ENCODE measurements around the gene LRP1B.

The LRP1B gene

DNA sequence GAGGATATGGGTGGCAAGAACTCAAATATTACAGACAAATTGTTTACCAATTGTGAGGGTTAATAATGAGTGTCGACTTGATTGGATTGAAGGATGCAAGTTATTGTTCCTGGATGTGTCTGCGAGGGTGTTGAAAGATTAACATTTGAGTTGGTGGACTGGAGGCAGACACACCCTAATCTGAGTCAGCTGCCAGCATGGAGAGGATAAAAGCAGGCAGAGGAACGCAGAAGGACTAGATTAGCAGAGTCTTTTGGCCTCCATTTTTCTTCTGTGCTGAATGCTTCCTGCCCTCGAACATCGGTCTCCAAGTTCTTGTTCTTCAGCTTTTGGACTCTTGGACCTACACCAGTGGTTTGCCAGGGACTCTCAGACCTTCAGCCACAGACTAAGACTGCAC lies 1503.7 kb downstream of the LRP1B start:
- H3K9me3 ChIP-seq = no peaks in the 10 kb centered on the region
- no peaks in the 10 kb centered on the region for H3K4me1 ChIP-seq (ENCODE audit: control insufficient read depth in 1 of 2, insufficient read depth in 1 of 2, low read depth in 1 of 2, low read length in 1 of 2)
- no peaks in the 10 kb centered on the region for H3K36me3 ChIP-seq
- TF ChIP-seq, protein P1, sequence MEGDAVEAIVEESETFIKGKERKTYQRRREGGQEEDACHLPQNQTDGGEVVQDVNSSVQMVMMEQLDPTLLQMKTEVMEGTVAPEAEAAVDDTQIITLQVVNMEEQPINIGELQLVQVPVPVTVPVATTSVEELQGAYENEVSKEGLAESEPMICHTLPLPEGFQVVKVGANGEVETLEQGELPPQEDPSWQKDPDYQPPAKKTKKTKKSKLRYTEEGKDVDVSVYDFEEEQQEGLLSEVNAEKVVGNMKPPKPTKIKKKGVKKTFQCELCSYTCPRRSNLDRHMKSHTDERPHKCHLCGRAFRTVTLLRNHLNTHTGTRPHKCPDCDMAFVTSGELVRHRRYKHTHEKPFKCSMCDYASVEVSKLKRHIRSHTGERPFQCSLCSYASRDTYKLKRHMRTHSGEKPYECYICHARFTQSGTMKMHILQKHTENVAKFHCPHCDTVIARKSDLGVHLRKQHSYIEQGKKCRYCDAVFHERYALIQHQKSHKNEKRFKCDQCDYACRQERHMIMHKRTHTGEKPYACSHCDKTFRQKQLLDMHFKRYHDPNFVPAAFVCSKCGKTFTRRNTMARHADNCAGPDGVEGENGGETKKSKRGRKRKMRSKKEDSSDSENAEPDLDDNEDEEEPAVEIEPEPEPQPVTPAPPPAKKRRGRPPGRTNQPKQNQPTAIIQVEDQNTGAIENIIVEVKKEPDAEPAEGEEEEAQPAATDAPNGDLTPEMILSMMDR (IDR thresholded peaks at IDR 0.05) = no peak
- H3K27ac ChIP-seq = no peak overlapping the region
- H3K4me3 ChIP-seq (ENCODE audit: low read depth in 1 of 2, low read length in 1 of 2) = no peak overlapping the region
- H3K27me3 ChIP-seq = no peaks in the 10 kb centered on the region

DNA sequence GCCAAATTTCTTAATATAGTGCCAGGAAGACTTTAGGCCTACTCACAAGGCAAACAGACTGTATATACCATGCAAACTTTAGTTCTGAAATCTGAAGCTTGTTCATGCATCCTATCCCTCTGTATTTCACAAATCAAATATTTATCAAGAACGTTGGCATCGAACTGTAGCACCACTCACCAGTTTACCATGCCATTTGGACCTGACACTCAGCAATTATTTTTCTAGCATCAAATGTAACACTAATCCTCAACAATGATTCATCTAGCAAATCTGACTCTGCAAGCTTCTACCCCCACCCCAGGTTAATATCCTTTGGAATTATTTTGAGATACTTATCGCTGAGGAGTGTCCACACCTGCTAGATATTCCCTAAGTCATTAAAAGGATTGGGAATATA lies 1506.6 kb downstream of the LRP1B start:
- no peak overlapping the region for H3K27ac ChIP-seq
- no peaks in the 10 kb centered on the region for H3K9me3 ChIP-seq
- H3K36me3 ChIP-seq = no peaks in the 10 kb centered on the region
- H3K4me3 ChIP-seq (ENCODE audit: low read depth in 1 of 2, low read length in 1 of 2) = no peak overlapping the region
- TF ChIP-seq, protein P1 (IDR thresholded peaks at IDR 0.05) = no peak
- H3K4me1 ChIP-seq (ENCODE audit: control insufficient read depth in 1 of 2, insufficient read depth in 1 of 2, low read depth in 1 of 2, low read length in 1 of 2) = no peaks in the 10 kb centered on the region
- H3K27me3 ChIP-seq = no peaks in the 10 kb centered on the region

GRCh38 chr2:140621583-140622362 lies 1509.0 kb downstream of the LRP1B start:
- H3K4me3 ChIP-seq (ENCODE audit: low read depth in 1 of 2, low read length in 1 of 2) = no peak overlapping the region
- no peaks in the 10 kb centered on the region for H3K4me1 ChIP-seq (ENCODE audit: control insufficient read depth in 1 of 2, insufficient read depth in 1 of 2, low read depth in 1 of 2, low read length in 1 of 2)
- no peaks in the 10 kb centered on the region for H3K27me3 ChIP-seq
- H3K27ac ChIP-seq = no peak overlapping the region
- TF ChIP-seq, protein P1 (IDR thresholded peaks at IDR 0.05) = no peak
- H3K36me3 ChIP-seq = no peaks in the 10 kb centered on the region
- no peaks in the 10 kb centered on the region for H3K9me3 ChIP-seq

GRCh38 chr2:140604788-140605187 lies 1526.0 kb downstream of the LRP1B start:
- H3K9me3 ChIP-seq = no peaks in the 10 kb centered on the region
- no peaks in the 10 kb centered on the region for H3K36me3 ChIP-seq
- H3K27ac ChIP-seq = no peak overlapping the region
- no peak overlapping the region for H3K4me3 ChIP-seq (ENCODE audit: low read depth in 1 of 2, low read length in 1 of 2)
- no peaks in the 10 kb centered on the region for H3K4me1 ChIP-seq (ENCODE audit: control insufficient read depth in 1 of 2, insufficient read depth in 1 of 2, low read depth in 1 of 2, low read length in 1 of 2)
- no peaks in the 10 kb centered on the region for H3K27me3 ChIP-seq
- TF ChIP-seq, protein P1 (IDR thresholded peaks at IDR 0.05) = no peak

- H3K27ac ChIP-seq = no peak overlapping the region
- H3K9me3 ChIP-seq = no peaks in the 10 kb centered on the region
- no peaks in the 10 kb centered on the region for H3K4me1 ChIP-seq (ENCODE audit: control insufficient read depth in 1 of 2, insufficient read depth in 1 of 2, low read depth in 1 of 2, low read length in 1 of 2)
- TF ChIP-seq, protein P1 (IDR thresholded peaks at IDR 0.05) = no peak
- H3K4me3 ChIP-seq (ENCODE audit: low read depth in 1 of 2, low read length in 1 of 2) = no peak overlapping the region
- no peaks in the 10 kb centered on the region for H3K36me3 ChIP-seq
- no peaks in the 10 kb centered on the region for H3K27me3 ChIP-seq
Measured at GRCh38 chr2:140604096-140604495, 1526.7 kb downstream of the LRP1B start.

All from neutrophil (primary cell).